Activated CD4-positive, alpha-beta memory T cell treated with anti-CD3 and anti-CD28 coated beads, Interleukin-2, amount 10 ng/mL, durations not matched to agents 7 days and 5 days (primary cell): ENCODE data around the gene FN1. TPM values are rescaled to one million over a fixed set of nuclear protein-coding genes. Genes with fewer than 3 reads are reported as not detected.

ENCODE experiments used
- CTCF ChIA-PET: fragments of 350-600 bp; sonication (Branson Sonifier 250); formaldehyde crosslinking; loops from one replicate; lab custom pipeline; 2021; ENCODE audit warnings: antibody characterized with exemption, inconsistent platforms; lab: Charles Lee
- POLR2A ChIA-PET: fragments of 350-600 bp; sonication (Branson Sonifier 250); formaldehyde crosslinking; loops from one replicate; lab custom pipeline; 2021; ENCODE audit warnings: antibody characterized with exemption; lab: Charles Lee
- DNase-seq: peaks from one replicate; pipeline ENCODE4 v3.0.0-alpha.2; 2020
- H3K27ac Mint-ChIP-seq: one replicate; pipeline ENCODE4 v1.8.0; 2021; ENCODE audit warnings: mild to moderate bottlenecking, mixed read lengths
- H3K27me3 Mint-ChIP-seq: one replicate; pipeline ENCODE4 v1.8.0; 2021; ENCODE audit warnings: mixed read lengths
- H3K36me3 Mint-ChIP-seq: one replicate; pipeline ENCODE4 v1.8.0; 2021; ENCODE audit warnings: low read depth, mixed read lengths
- H3K4me1 Mint-ChIP-seq: one replicate; pipeline ENCODE4 v1.8.0; 2021; ENCODE audit warnings: mixed read lengths
- H3K4me3 Mint-ChIP-seq: one replicate; pipeline ENCODE4 v1.8.0; 2021; ENCODE audit warnings: mild to moderate bottlenecking, mixed read lengths
- H3K9me3 Mint-ChIP-seq: one replicate; pipeline ENCODE4 v1.8.0; 2021; ENCODE audit warnings: mixed read lengths
- total RNA-seq, 2 experiments: library from RNA; stranded (reverse); gene quantifications; one replicate each; pipeline ENCODE4 v1.2.3, GENCODE V29; 2021

Gene FN1
- total RNA-seq, 2 experiments from 2014 or later = 1.8 to 2.2 TPM

- Mint-ChIP-seq H3K36me3 (no peaks in the 10 kb centered on the region), H3K27ac (no peak overlapping the region), H3K27me3 (peaks cover 71% of the 10 kb centered on the region), H3K9me3 (no peaks in the 10 kb centered on the region), H3K4me1 (peaks cover 21% of the 10 kb centered on the region), H3K4me3 (peak overlapping the region; percentile 76)
- POLR2A ChIA-PET = interaction anchor here (1.2 kb wide), 1 partner anchor 125 kb away, joined by 3 read pairs; the partner anchor contains the start of gene ATIC
- DNase-seq = no peak
- CTCF ChIA-PET = no interaction called here
Observed at GRCh38 chr2:215436705-215437565, 1.1 kb upstream of the FN1 start.

- no peaks in the 10 kb centered on the region for H3K36me3 Mint-ChIP-seq
- H3K27ac Mint-ChIP-seq = no peak overlapping the region
- ChIA-PET CTCF (no interaction called here), POLR2A (no interaction called here)
- H3K27me3 Mint-ChIP-seq = peaks cover 76% of the 10 kb centered on the region
- DNase-seq = no peak
- H3K9me3 Mint-ChIP-seq = no peaks in the 10 kb centered on the region
- H3K4me3 Mint-ChIP-seq = peak overlapping the region; percentile 62
- H3K4me1 Mint-ChIP-seq = peaks cover 21% of the 10 kb centered on the region
Observed at GRCh38 chr2:215435280-215435869, 493 bp downstream of the FN1 start.

GRCh38 chr2:215434447-215435279 lies 1.2 kb downstream of the FN1 start:
- no peak for DNase-seq
- Mint-ChIP-seq H3K36me3 (no peaks in the 10 kb centered on the region), H3K4me3 (peak overlapping the region; percentile 62), H3K27me3 (peaks cover 73% of the 10 kb centered on the region), H3K9me3 (no peaks in the 10 kb centered on the region), H3K4me1 (peaks cover 20% of the 10 kb centered on the region), H3K27ac (no peak overlapping the region)
- CTCF ChIA-PET = no interaction called here
- POLR2A ChIA-PET = no interaction called here

- POLR2A ChIA-PET = no interaction called here
- H3K4me3 Mint-ChIP-seq = no peak overlapping the region
- H3K36me3 Mint-ChIP-seq = no peaks in the 10 kb centered on the region
- no peak for DNase-seq
- no peak overlapping the region for H3K27ac Mint-ChIP-seq
- H3K4me1 Mint-ChIP-seq = peaks cover 19% of the 10 kb centered on the region
- CTCF ChIA-PET = interaction anchor here (0.6 kb wide), 1 partner anchor 31 kb away, joined by 3 read pairs; no protein-coding TSS in a partner anchor
- no peaks in the 10 kb centered on the region for H3K9me3 Mint-ChIP-seq
- peaks cover 63% of the 10 kb centered on the region for H3K27me3 Mint-ChIP-seq
Observed at GRCh38 chr2:215432759-215433594, 2.9 kb downstream of the FN1 start.

- CTCF ChIA-PET = no interaction called here
- H3K27me3 Mint-ChIP-seq = peaks cover 56% of the 10 kb centered on the region
- no peaks in the 10 kb centered on the region for H3K9me3 Mint-ChIP-seq
- peaks cover 17% of the 10 kb centered on the region for H3K4me1 Mint-ChIP-seq
- no peak overlapping the region for H3K4me3 Mint-ChIP-seq
- H3K27ac Mint-ChIP-seq = no peak overlapping the region
- no peak for DNase-seq
- no peaks in the 10 kb centered on the region for H3K36me3 Mint-ChIP-seq
- POLR2A ChIA-PET = no interaction called here
Observed at GRCh38 chr2:215431778-215432758, 3.8 kb downstream of the FN1 start.

- POLR2A ChIA-PET = no interaction called here
- no peak overlapping the region for H3K4me3 Mint-ChIP-seq
- H3K36me3 Mint-ChIP-seq = no peaks in the 10 kb centered on the region
- peaks cover 48% of the 10 kb centered on the region for H3K27me3 Mint-ChIP-seq
- H3K4me1 Mint-ChIP-seq = peaks cover 9% of the 10 kb centered on the region
- H3K27ac Mint-ChIP-seq = no peak overlapping the region
- CTCF ChIA-PET = no interaction called here
- DNase-seq = no peak
- no peaks in the 10 kb centered on the region for H3K9me3 Mint-ChIP-seq
Observed at GRCh38 chr2:215431290-215431689, 4.6 kb downstream of the FN1 start.

- Mint-ChIP-seq H3K4me1 (peaks cover 7% of the 10 kb centered on the region), H3K4me3 (no peak overlapping the region), H3K27ac (no peak overlapping the region), H3K9me3 (no peaks in the 10 kb centered on the region), H3K36me3 (no peaks in the 10 kb centered on the region), H3K27me3 (peaks cover 47% of the 10 kb centered on the region)
- DNase-seq = no peak
- ChIA-PET POLR2A (no interaction called here), CTCF (interaction anchor here (0.7 to 1.3 kb wide), 2 partner anchors 24 to 162 kb away, joined by 3 read pairs; no protein-coding TSS in a partner anchor)
Observed at GRCh38 chr2:215430528-215431187, 5.2 kb downstream of the FN1 start.

- CTCF ChIA-PET = interaction anchor here (0.8 to 1.3 kb wide), 2 partner anchors 161 to 492 kb away, joined by 3 read pairs; no protein-coding TSS in a partner anchor
- DNase-seq = no peak
- Mint-ChIP-seq H3K27me3 (peaks cover 36% of the 10 kb centered on the region), H3K4me1 (no peaks in the 10 kb centered on the region), H3K4me3 (no peak overlapping the region), H3K9me3 (no peaks in the 10 kb centered on the region), H3K36me3 (no peaks in the 10 kb centered on the region), H3K27ac (no peak overlapping the region)
- POLR2A ChIA-PET = no interaction called here
Observed at GRCh38 chr2:215429424-215429823, 6.4 kb downstream of the FN1 start.

- peaks cover 39% of the 10 kb centered on the region for H3K27me3 Mint-ChIP-seq
- CTCF ChIA-PET = no interaction called here
Observed at GRCh38 chr2:215428060-215428910, 7.6 kb downstream of the FN1 start.

GRCh38 chr2:215427585-215427984 lies 8.3 kb downstream of the FN1 start:
- ChIA-PET POLR2A (no interaction called here), CTCF (no interaction called here)
- Mint-ChIP-seq H3K27me3 (peaks cover 38% of the 10 kb centered on the region), H3K27ac (no peak overlapping the region), H3K4me1 (no peaks in the 10 kb centered on the region), H3K4me3 (no peak overlapping the region), H3K9me3 (no peaks in the 10 kb centered on the region), H3K36me3 (no peaks in the 10 kb centered on the region)
- DNase-seq = no peak

More at GRCh38 chr2:215428060-215428910, 7.6 kb downstream of the FN1 start:
- DNase-seq = no peak
- H3K4me3 Mint-ChIP-seq = no peak overlapping the region
- POLR2A ChIA-PET = interaction anchor here (0.6 kb wide), 1 partner anchor 1597 kb away, joined by 3 read pairs; no protein-coding TSS in a partner anchor
- no peaks in the 10 kb centered on the region for H3K4me1 Mint-ChIP-seq
- H3K36me3 Mint-ChIP-seq = no peaks in the 10 kb centered on the region
- no peak overlapping the region for H3K27ac Mint-ChIP-seq
- no peaks in the 10 kb centered on the region for H3K9me3 Mint-ChIP-seq
